GM23338 (cell line): ENCODE measurements around the gene OVCA2. TPM values are rescaled to one million over a fixed set of nuclear protein-coding genes. Genes with fewer than 3 reads are reported as not detected.

Experiments used
- ATAC-seq: fragments of 200-7000 bp; cut with Tn5 transposase; 3 replicates; pipeline ENCODE4 v1.9.1; 2020
- DNase-seq: peaks from one replicate; pipeline ENCODE4 v3.0.0-alpha.2; 2015; ENCODE audit warnings: low spot score
- H2AFZ ChIP-seq: fragments of 200-600 bp; sonication (generic); 2 replicates; pipeline ENCODE4 v1.8.0; 2016; ENCODE audit warnings: antibody characterized with exemption, mild to moderate bottlenecking, moderate library complexity
- H3F3A ChIP-seq: fragments of 200-600 bp; sonication (generic); replicated peaks from 2 replicates; pipeline ENCODE4 v1.8.0; 2017; ENCODE audit warnings: antibody characterized with exemption, mixed run types, low read depth
- H3K27ac ChIP-seq: fragments of 200-600 bp; sonication (generic); 2 replicates; pipeline ENCODE4 v1.6.1; 2016; ENCODE audit warnings: low read depth
- H3K27me3 ChIP-seq: fragments of 200-600 bp; sonication (generic); 2 replicates; pipeline ENCODE4 v1.8.0; 2016; ENCODE audit warnings: mild to moderate bottlenecking, mixed run types, moderate library complexity; ENCODE audit not compliant: insufficient read depth
- H3K36me3 ChIP-seq: fragments of 200-600 bp; sonication (generic); 2 replicates; pipeline ENCODE4 v1.8.0; 2016; ENCODE audit warnings: mild to moderate bottlenecking; ENCODE audit not compliant: insufficient read depth
- H3K4me1 ChIP-seq: fragments of 200-600 bp; sonication (generic); 2 replicates; pipeline ENCODE4 v1.8.0; 2016; ENCODE audit warnings: mild to moderate bottlenecking, moderate library complexity; ENCODE audit not compliant: insufficient read depth
- H3K4me2 ChIP-seq: fragments of 200-600 bp; sonication (generic); 2 replicates; pipeline ENCODE4 v1.7.1; 2017; ENCODE audit warnings: mixed run types
- H3K4me3 ChIP-seq: fragments of 200-600 bp; sonication (generic); 2 replicates; pipeline ENCODE4 v1.6.1; 2016; ENCODE audit warnings: mixed run types
- H3K79me2 ChIP-seq: fragments of 200-600 bp; sonication (generic); replicated peaks from 2 replicates; pipeline ENCODE4 v1.8.0; 2017; ENCODE audit warnings: mild to moderate bottlenecking; ENCODE audit not compliant: insufficient read depth
- H3K9me2 ChIP-seq: fragments of 200-600 bp; sonication (generic); 2 replicates; pipeline ENCODE4 v1.8.0; 2017; ENCODE audit not compliant: insufficient read depth
- H4K20me1 ChIP-seq: fragments of 200-600 bp; sonication (generic); replicated peaks from 2 replicates; pipeline ENCODE4 v1.8.0; 2017; ENCODE audit warnings: mild to moderate bottlenecking; ENCODE audit not compliant: insufficient read depth
- H3K27ac Mint-ChIP-seq: 2 replicates; pipeline ENCODE4 v1.8.0; 2020; ENCODE audit warnings: inconsistent platforms, mild to moderate bottlenecking, moderate library complexity, mixed read lengths
- H3K27me3 Mint-ChIP-seq: 3 replicates; pipeline ENCODE4 v1.8.0; 2022; ENCODE audit warnings: low read depth, mild to moderate bottlenecking, moderate library complexity, mixed read lengths, inconsistent platforms; ENCODE audit not compliant: insufficient read depth, poor library complexity
- H3K36me3 Mint-ChIP-seq: 3 replicates; pipeline ENCODE4 v1.8.0; 2021; ENCODE audit warnings: low read depth, mild to moderate bottlenecking, inconsistent platforms, moderate library complexity, mixed read lengths
- H3K4me1 Mint-ChIP-seq: 3 replicates; pipeline ENCODE4 v1.8.0; 2020; ENCODE audit warnings: mild to moderate bottlenecking, inconsistent platforms, mixed read lengths
- H3K4me3 Mint-ChIP-seq: 3 replicates; pipeline ENCODE4 v1.8.0; 2021; ENCODE audit warnings: moderate library complexity, mild to moderate bottlenecking, inconsistent platforms, mixed read lengths
- H3K9me3 Mint-ChIP-seq: 3 replicates; pipeline ENCODE4 v1.8.0; 2020; ENCODE audit warnings: moderate library complexity, mild to moderate bottlenecking, inconsistent platforms, mixed read lengths
- CREB1 ChIP-seq: fragments of 250-450 bp; sonication (Bioruptor Pico); IDR thresholded peaks from 2 replicates; pipeline ENCODE4 v1.5.0; 2020; ENCODE audit warnings: low read depth, mild to moderate bottlenecking, moderate library complexity
- CTCF ChIP-seq, 2 experiments: fragments of 200-600 bp in 1 of 2; sonication (generic) in 1 of 2; conservative IDR thresholded peaks; 2 replicates each; pipeline versions ENCODE4 v1.5.1 to v1.6.1; 2016 to 2017; ENCODE audit warnings: antibody characterized with exemption in 2 of 2, low read depth in 2 of 2, mild to moderate bottlenecking in 2 of 2, moderate library complexity in 1 of 2
- EZH2 ChIP-seq: fragments of 200-600 bp; sonication (generic); IDR thresholded peaks from one replicate; pipeline ENCODE4 v1.8.0; 2017; ENCODE audit warnings: antibody characterized with exemption, mild to moderate bottlenecking, low read depth; ENCODE audit not compliant: unreplicated experiment
- EZH2phosphoT487 ChIP-seq: fragments of 200-600 bp; sonication (generic); IDR thresholded peaks from one replicate; pipeline ENCODE4 v1.8.1; 2018; ENCODE audit warnings: antibody characterized with exemption; ENCODE audit not compliant: unreplicated experiment
- JUNB ChIP-seq: IDR thresholded peaks from one replicate; pipeline ENCODE4 v1.6.1; 2016; ENCODE audit warnings: antibody characterized with exemption; ENCODE audit not compliant: unreplicated experiment
- NANOG ChIP-seq: IDR thresholded peaks from 2 replicates; pipeline ENCODE4 v1.6.1; 2016; ENCODE audit warnings: antibody characterized with exemption, borderline replicate concordance
- POLR2AphosphoS5 ChIP-seq: IDR thresholded peaks from 2 replicates; pipeline ENCODE4 v1.6.1; 2016; ENCODE audit warnings: antibody characterized with exemption, low read depth
- REST ChIP-seq: IDR thresholded peaks from one replicate; pipeline ENCODE4 v1.6.1; 2018; ENCODE audit warnings: antibody characterized with exemption; ENCODE audit not compliant: unreplicated experiment
- STAT1 ChIP-seq: IDR thresholded peaks from one replicate; pipeline ENCODE4 v1.6.1; 2016; ENCODE audit warnings: antibody characterized with exemption; ENCODE audit not compliant: unreplicated experiment
- ZNF114 ChIP-seq: fragments of 250-450 bp; sonication (Bioruptor Pico); IDR thresholded peaks from 2 replicates; pipeline ENCODE4 v1.5.0; 2020; ENCODE audit warnings: mild to moderate bottlenecking, moderate library complexity
- ZNF331 ChIP-seq: fragments of 250-450 bp; sonication (Bioruptor Pico); IDR thresholded peaks from 2 replicates; pipeline ENCODE4 v1.5.0; 2020; ENCODE audit warnings: low read depth, mild to moderate bottlenecking, moderate library complexity
- polyA plus RNA-seq: library from polyadenylated mRNA; unstranded; fragments of >200 nt; fragmentation: Nextera tagmentation; extraction: Ambion mirVana; gene quantifications from 2 replicates; pipeline ENCODE4 v1.2.1, GENCODE V29; 2016
- total RNA-seq: library from RNA; depleted of rRNA; stranded (reverse); fragments of >200 nt; shearing (Covaris generic); gene quantifications from 2 replicates; pipeline ENCODE4 v1.2.3, GENCODE V29; 2014
- TF ChIP-seq, protein P1 (sequence below): fragments of 250-450 bp; sonication (Bioruptor Pico); IDR thresholded peaks from 2 replicates; pipeline ENCODE4 v1.5.0; 2020; ENCODE audit warnings: mild to moderate bottlenecking, moderate library complexity
- TF ChIP-seq, protein P2 (sequence below): IDR thresholded peaks from 2 replicates; pipeline ENCODE4 v1.6.1; 2016; ENCODE audit warnings: antibody characterized with exemption

Gene OVCA2
- total and polyA plus RNA-seq, 2 experiments from 2014 or later, result 15.9 to 21.3 TPM

DNA sequence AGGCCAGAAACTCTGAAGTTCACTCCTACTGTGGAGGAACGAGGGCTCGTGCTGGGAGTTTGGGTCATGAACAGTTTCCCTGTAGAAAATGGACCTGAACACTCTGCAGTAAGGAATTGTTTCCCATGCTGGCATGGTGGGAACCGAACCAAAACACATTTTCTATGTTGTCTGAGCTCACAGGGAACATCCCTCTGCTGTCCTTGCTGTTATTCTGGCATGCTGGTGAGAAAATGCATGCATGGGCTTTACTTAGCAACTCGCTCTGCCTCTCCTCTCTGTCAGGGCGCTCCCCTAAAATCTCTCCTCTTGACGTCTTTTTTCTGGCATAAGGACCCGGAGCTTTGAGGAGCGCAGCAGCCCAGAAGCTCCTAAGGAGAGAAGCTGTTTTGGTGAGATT, 22.1 kb upstream of the OVCA2 start:
- DNase-seq, result no peak

More for the DNA sequence above, 22.1 kb upstream of the OVCA2 start:
- TF ChIP-seq, protein P1, sequence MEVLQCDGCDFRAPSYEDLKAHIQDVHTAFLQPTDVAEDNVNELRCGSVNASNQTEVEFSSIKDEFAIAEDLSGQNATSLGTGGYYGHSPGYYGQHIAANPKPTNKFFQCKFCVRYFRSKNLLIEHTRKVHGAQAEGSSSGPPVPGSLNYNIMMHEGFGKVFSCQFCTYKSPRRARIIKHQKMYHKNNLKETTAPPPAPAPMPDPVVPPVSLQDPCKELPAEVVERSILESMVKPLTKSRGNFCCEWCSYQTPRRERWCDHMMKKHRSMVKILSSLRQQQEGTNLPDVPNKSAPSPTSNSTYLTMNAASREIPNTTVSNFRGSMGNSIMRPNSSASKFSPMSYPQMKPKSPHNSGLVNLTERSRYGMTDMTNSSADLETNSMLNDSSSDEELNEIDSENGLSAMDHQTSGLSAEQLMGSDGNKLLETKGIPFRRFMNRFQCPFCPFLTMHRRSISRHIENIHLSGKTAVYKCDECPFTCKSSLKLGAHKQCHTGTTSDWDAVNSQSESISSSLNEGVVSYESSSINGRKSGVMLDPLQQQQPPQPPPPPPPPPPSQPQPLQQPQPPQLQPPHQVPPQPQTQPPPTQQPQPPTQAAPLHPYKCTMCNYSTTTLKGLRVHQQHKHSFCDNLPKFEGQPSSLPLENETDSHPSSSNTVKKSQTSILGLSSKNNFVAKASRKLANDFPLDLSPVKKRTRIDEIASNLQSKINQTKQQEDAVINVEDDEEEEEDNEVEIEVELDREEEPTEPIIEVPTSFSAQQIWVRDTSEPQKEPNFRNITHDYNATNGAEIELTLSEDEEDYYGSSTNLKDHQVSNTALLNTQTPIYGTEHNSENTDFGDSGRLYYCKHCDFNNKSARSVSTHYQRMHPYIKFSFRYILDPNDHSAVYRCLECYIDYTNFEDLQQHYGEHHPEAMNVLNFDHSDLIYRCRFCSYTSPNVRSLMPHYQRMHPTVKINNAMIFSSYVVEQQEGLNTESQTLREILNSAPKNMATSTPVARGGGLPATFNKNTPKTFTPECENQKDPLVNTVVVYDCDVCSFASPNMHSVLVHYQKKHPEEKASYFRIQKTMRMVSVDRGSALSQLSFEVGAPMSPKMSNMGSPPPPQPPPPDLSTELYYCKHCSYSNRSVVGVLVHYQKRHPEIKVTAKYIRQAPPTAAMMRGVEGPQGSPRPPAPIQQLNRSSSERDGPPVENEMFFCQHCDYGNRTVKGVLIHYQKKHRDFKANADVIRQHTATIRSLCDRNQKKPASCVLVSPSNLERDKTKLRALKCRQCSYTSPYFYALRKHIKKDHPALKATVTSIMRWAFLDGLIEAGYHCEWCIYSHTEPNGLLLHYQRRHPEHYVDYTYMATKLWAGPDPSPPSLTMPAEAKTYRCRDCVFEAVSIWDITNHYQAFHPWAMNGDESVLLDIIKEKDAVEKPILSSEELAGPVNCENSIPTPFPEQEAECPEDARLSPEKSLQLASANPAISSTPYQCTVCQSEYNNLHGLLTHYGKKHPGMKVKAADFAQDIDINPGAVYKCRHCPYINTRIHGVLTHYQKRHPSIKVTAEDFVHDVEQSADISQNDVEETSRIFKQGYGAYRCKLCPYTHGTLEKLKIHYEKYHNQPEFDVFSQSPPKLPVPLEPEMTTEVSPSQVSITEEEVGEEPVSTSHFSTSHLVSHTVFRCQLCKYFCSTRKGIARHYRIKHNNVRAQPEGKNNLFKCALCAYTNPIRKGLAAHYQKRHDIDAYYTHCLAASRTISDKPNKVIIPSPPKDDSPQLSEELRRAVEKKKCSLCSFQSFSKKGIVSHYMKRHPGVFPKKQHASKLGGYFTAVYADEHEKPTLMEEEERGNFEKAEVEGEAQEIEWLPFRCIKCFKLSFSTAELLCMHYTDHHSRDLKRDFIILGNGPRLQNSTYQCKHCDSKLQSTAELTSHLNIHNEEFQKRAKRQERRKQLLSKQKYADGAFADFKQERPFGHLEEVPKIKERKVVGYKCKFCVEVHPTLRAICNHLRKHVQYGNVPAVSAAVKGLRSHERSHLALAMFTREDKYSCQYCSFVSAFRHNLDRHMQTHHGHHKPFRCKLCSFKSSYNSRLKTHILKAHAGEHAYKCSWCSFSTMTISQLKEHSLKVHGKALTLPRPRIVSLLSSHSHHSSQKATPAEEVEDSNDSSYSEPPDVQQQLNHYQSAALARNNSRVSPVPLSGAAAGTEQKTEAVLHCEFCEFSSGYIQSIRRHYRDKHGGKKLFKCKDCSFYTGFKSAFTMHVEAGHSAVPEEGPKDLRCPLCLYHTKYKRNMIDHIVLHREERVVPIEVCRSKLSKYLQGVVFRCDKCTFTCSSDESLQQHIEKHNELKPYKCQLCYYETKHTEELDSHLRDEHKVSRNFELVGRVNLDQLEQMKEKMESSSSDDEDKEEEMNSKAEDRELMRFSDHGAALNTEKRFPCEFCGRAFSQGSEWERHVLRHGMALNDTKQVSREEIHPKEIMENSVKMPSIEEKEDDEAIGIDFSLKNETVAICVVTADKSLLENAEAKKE (CRISPR knock-in tag), result no peak
- no peak for TF ChIP-seq REST
- TF ChIP-seq CTCF (conservative IDR thresholded peaks at IDR 0.05; ENCODE audit: low read depth in 2 of 2), result no peak
- TF ChIP-seq, protein P2, sequence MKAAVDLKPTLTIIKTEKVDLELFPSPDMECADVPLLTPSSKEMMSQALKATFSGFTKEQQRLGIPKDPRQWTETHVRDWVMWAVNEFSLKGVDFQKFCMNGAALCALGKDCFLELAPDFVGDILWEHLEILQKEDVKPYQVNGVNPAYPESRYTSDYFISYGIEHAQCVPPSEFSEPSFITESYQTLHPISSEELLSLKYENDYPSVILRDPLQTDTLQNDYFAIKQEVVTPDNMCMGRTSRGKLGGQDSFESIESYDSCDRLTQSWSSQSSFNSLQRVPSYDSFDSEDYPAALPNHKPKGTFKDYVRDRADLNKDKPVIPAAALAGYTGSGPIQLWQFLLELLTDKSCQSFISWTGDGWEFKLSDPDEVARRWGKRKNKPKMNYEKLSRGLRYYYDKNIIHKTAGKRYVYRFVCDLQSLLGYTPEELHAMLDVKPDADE, result no peak
- TF ChIP-seq ZNF114 (CRISPR knock-in tag), result no peak
- TF ChIP-seq STAT1, result no peak
- TF ChIP-seq JUNB, result no peak
- no peak for TF ChIP-seq EZH2
- TF ChIP-seq CREB1 (CRISPR knock-in tag), result no peak
- TF ChIP-seq POLR2AphosphoS5, result no peak
- no peak for TF ChIP-seq ZNF331 (CRISPR knock-in tag)
- TF ChIP-seq NANOG, result no peak
- no peak for TF ChIP-seq EZH2phosphoT487
- Histone ChIP-seq H4K20me1 (no peaks in the 10 kb centered on the region), H3K27me3 (peaks cover 59% of the 10 kb centered on the region), H3K79me2 (no peaks in the 10 kb centered on the region), H3K27ac (no peak overlapping the region), H3K4me3 (no peak overlapping the region), H3K4me2 (no peak overlapping the region), H3F3A (no peaks in the 10 kb centered on the region), H3K9me2 (no peaks in the 10 kb centered on the region), H2AFZ (no peak overlapping the region), H3K36me3 (no peaks in the 10 kb centered on the region), H3K4me1 (peaks cover 4% of the 10 kb centered on the region; the same call in 1 of the 2 replicates)
- H3K4me3 Mint-ChIP-seq, result no peak overlapping the region
- H3K9me3 Mint-ChIP-seq, result no peaks in the 10 kb centered on the region
- peaks cover 64% of the 10 kb centered on the region for H3K27me3 Mint-ChIP-seq
- no peak overlapping the region for H3K27ac Mint-ChIP-seq
- H3K36me3 Mint-ChIP-seq, result no peaks in the 10 kb centered on the region
- peaks cover 3% of the 10 kb centered on the region; the same call in 2 of the 3 replicates for H3K4me1 Mint-ChIP-seq
- no peak for ATAC-seq
